SK-N-SH (cell line): ENCODE data around the gene MINDY2. TPM values are rescaled to one million over a fixed set of nuclear protein-coding genes. Genes with fewer than 3 reads are reported as not detected.

Experiments used
- CTCF ChIA-PET: fragments of 300-600, 350-600 bp; formaldehyde crosslinking; extraction: SDS; loops from one replicate; lab custom pipeline; 2021; lab: Yijun Ruan, JAX
- POLR2A ChIA-PET: fragments of 350-600 bp; sonication (Branson Sonifier 250); formaldehyde crosslinking; extraction: SDS; loops from one replicate; lab custom pipeline; 2020; ENCODE audit warnings: antibody characterized with exemption, inconsistent platforms; lab: Yijun Ruan, JAX
- DNase-seq: peaks from one replicate; pipeline ENCODE4 v3.0.0; 2012
- H2AFZ ChIP-seq: fragments of 200-600 bp; sonication (generic); 2 replicates; pipeline ENCODE4 v1.8.1; 2016; ENCODE audit warnings: antibody characterized with exemption, mild to moderate bottlenecking, low read depth
- H3F3A ChIP-seq: fragments of 200-600 bp; sonication (generic); replicated peaks from 2 replicates; pipeline ENCODE3; 2016; ENCODE audit warnings: antibody characterized with exemption, mild to moderate bottlenecking; ENCODE audit not compliant: insufficient read depth
- H3K27ac ChIP-seq, 2 experiments: fragments of 200-500 bp in 1 of 2; fragments of 200-600 bp in 1 of 2; sonication (Bioruptor generic) in 1 of 2; sonication (generic), shearing (Covaris generic) in 1 of 2; 2 replicates each; pipeline versions ENCODE4 v1.5.1 to v1.6.1; 2014 to 2016; ENCODE audit warnings: low read depth in 2 of 2, inconsistent platforms in 1 of 2, low read length in 1 of 2, mild to moderate bottlenecking in 1 of 2, mixed read lengths in 1 of 2
- H3K27me3 ChIP-seq: fragments of 200-600 bp; sonication (generic), shearing (Covaris generic); 2 replicates; pipeline ENCODE4 v1.6.1; 2016; ENCODE audit warnings: mixed run types; ENCODE audit not compliant: insufficient read depth
- H3K36me3 ChIP-seq, 2 experiments: fragments of 200-500 bp in 1 of 2; fragments of 200-600 bp in 1 of 2; sonication (Bioruptor generic) in 1 of 2; sonication (generic) in 1 of 2; replicated peaks in 1 of 2; 2 replicates each; pipeline versions ENCODE3 to v1.5.1; 2014 to 2016; ENCODE audit warnings: low read length in 1 of 2, mild to moderate bottlenecking in 1 of 2; ENCODE audit not compliant: insufficient read depth in 2 of 2, control insufficient read depth in 1 of 2
- H3K4me1 ChIP-seq, 2 experiments: fragments of 200-500 bp in 1 of 2; fragments of 200-600 bp in 1 of 2; sonication (Bioruptor generic) in 1 of 2; sonication (generic), shearing (Covaris generic) in 1 of 2; 2 replicates each; pipeline versions ENCODE4 v1.5.1 to v1.6.1; 2014 to 2016; ENCODE audit warnings: low read depth in 1 of 2, low read length in 1 of 2, mixed run types in 1 of 2; ENCODE audit not compliant: insufficient read depth in 2 of 2, control insufficient read depth in 1 of 2
- H3K4me2 ChIP-seq: fragments of 200-600 bp; sonication (generic), shearing (Covaris generic); 2 replicates; pipeline ENCODE4 v1.6.1; 2017; ENCODE audit warnings: mixed run types
- H3K4me3 ChIP-seq, 2 experiments: fragments of 200-500 bp in 1 of 2; fragments of 200-600 bp in 1 of 2; sonication (Bioruptor generic) in 1 of 2; sonication (generic), shearing (Covaris generic) in 1 of 2; 2 replicates each; pipeline versions ENCODE4 v1.5.1 to v1.8.1; 2014 to 2016; ENCODE audit warnings: low read depth in 2 of 2, inconsistent platforms in 1 of 2, low read length in 1 of 2, mild to moderate bottlenecking in 1 of 2, mixed read lengths in 1 of 2, moderate library complexity in 1 of 2
- H3K79me2 ChIP-seq: fragments of 200-600 bp; sonication (generic); 2 replicates; pipeline ENCODE4 v1.8.1; 2017; ENCODE audit warnings: mild to moderate bottlenecking; ENCODE audit not compliant: insufficient read depth
- H3K9ac ChIP-seq: fragments of 200-600 bp; sonication (generic); 2 replicates; pipeline ENCODE4 v1.6.1; 2017; ENCODE audit warnings: mixed run types
- H3K9me2 ChIP-seq: fragments of 200-600 bp; sonication (generic); 2 replicates; pipeline ENCODE4 v1.6.1; 2017; ENCODE audit warnings: mixed run types
- H3K9me3 ChIP-seq: fragments of 200-600 bp; sonication (generic); 2 replicates; pipeline ENCODE4 v1.6.1; 2017; ENCODE audit warnings: mixed run types, mild to moderate bottlenecking, moderate library complexity
- H4K20me1 ChIP-seq: fragments of 200-600 bp; sonication (generic); 2 replicates; pipeline ENCODE4 v1.6.1; 2017; ENCODE audit warnings: mild to moderate bottlenecking, mixed run types; ENCODE audit not compliant: insufficient read depth
- CHD2 ChIP-seq: fragments of 150-350 bp; IDR thresholded peaks from 2 replicates; pipeline ENCODE4 v1.6.1; 2018; ENCODE audit warnings: low read length; ENCODE audit not compliant: partially characterized antibody
- ELF1 ChIP-seq: IDR thresholded peaks from 2 replicates; pipeline ENCODE4 v1.4.0; 2012
- FOSL2 ChIP-seq: IDR thresholded peaks from 2 replicates; pipeline ENCODE4 v1.4.0; 2012; ENCODE audit warnings: low read depth, mild to moderate bottlenecking, moderate library complexity, borderline replicate concordance
- FOXJ3 ChIP-seq: sonication (generic); formaldehyde crosslinking; IDR thresholded peaks from 2 replicates; pipeline ENCODE4 v1.5.1; 2020; ENCODE audit warnings: mild to moderate bottlenecking, missing genetic modification reagents
- MEF2A ChIP-seq: IDR thresholded peaks from 2 replicates; pipeline ENCODE4 v1.4.0; 2012; ENCODE audit warnings: low read depth, borderline replicate concordance
- NFIC ChIP-seq: IDR thresholded peaks from 2 replicates; pipeline ENCODE4 v1.4.0; 2012; ENCODE audit warnings: borderline replicate concordance
- RCOR1 ChIP-seq: fragments of 150-350 bp; IDR thresholded peaks from 2 replicates; pipeline ENCODE4 v1.6.1; 2017; ENCODE audit warnings: antibody characterized with exemption, low read length
- RFX5 ChIP-seq: IDR thresholded peaks from 2 replicates; pipeline ENCODE4 v1.6.1; 2012; ENCODE audit warnings: mild to moderate bottlenecking, improper control_type of control experiment, low read length
- TAF1 ChIP-seq: IDR thresholded peaks from 2 replicates; pipeline ENCODE4 v1.6.1; 2012; ENCODE audit warnings: low read depth, mild to moderate bottlenecking, low read length, moderate library complexity, borderline replicate concordance
- USF2 ChIP-seq: fragments of 150-350 bp; IDR thresholded peaks from 2 replicates; pipeline ENCODE4 v1.6.1; 2017; ENCODE audit warnings: antibody characterized with exemption, low read length, low read depth, borderline replicate concordance
- YY1 ChIP-seq: IDR thresholded peaks from 2 replicates; pipeline ENCODE4 v1.4.0; 2012; ENCODE audit warnings: low read depth, mild to moderate bottlenecking
- WGBS: methylation state at CpG from one replicate; pipeline ENCODE4 v1.1.6; 2017; ENCODE audit warnings: low lambda C conversion rate; 5-methylcytosine and 5-hydroxymethylcytosine counted together
- polyA plus RNA-seq, 3 experiments: library from polyadenylated mRNA; depleted of rRNA; stranded (reverse); fragments of >200 nt; gene quantifications; 2 replicates each; pipeline ENCODE4 v1.2.3, GENCODE V29; 2012
- TF ChIP-seq, protein P1 (sequence below): IDR thresholded peaks from 2 replicates; pipeline ENCODE4 v1.4.0; 2012; ENCODE audit warnings: low read depth, borderline replicate concordance
- TF ChIP-seq, protein P2 (sequence below): IDR thresholded peaks from 2 replicates; pipeline ENCODE4 v1.6.1; 2012; ENCODE audit warnings: mild to moderate bottlenecking, low read depth, low read length, moderate library complexity

MINDY2 gene
- polyA plus RNA-seq, 1 of the 3 experiments (the other 2 are of a cell fraction), result 1.0 TPM

- H3K4me2 ChIP-seq, result no peak overlapping the region
- no peak overlapping the region for H2AFZ ChIP-seq
- no peaks in the 10 kb centered on the region for H3K9me2 ChIP-seq
- POLR2A ChIA-PET, result no interaction called here
- H3K9ac ChIP-seq, result no peak overlapping the region
- DNase-seq, result no peak
- H3F3A ChIP-seq, result no peaks in the 10 kb centered on the region
- CTCF ChIA-PET, result interaction anchor here (0.6 to 2.0 kb wide), 3 partner anchors 10 to 492 kb away, joined by 3 to 5 read pairs (median 4); no protein-coding TSS in a partner anchor
- 0 out of 2 replicates have a peak, but pooled peaks cover 3% of the 10 kb centered on the region for H3K9me3 ChIP-seq
- no peaks in the 10 kb centered on the region for H3K79me2 ChIP-seq
- no peak overlapping the region for H3K27ac ChIP-seq
- H3K4me1 ChIP-seq, result no peaks in the 10 kb centered on the region
- H3K4me3 ChIP-seq, result no peak overlapping the region
- no peaks in the 10 kb centered on the region for H4K20me1 ChIP-seq
- no peak for TF ChIP-seq RFX5
- no peaks in the 10 kb centered on the region for H3K27me3 ChIP-seq
- no peaks in the 10 kb centered on the region for H3K36me3 ChIP-seq
Observed at GRCh38 chr15:58762285-58762684, 8.8 kb upstream of the MINDY2 start.

DNA sequence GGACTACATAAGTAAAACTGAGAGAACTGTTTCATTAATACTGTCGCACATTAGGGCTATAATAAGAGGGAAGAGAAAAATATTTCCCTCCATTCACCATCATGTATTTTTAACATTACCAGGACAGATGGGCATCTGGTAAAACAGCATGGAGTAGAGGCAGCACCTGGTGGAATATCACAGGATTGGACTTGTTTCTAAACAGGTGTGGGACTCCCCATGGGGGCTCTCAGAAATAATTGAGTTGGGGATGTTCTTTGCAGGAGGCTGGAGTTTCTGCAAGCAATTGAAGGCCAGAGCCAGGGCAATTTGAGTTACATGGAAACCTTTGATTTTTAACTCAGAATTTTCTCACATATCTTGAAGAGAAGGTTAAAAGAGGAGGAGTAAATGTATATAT is 8.4 kb upstream of the MINDY2 start:
- 63% methylated on average over 1 of the region's 1 CpG for WGBS

More for the DNA sequence above, 8.4 kb upstream of the MINDY2 start:
- TF ChIP-seq RCOR1 (no peak), TAF1 (no peak), FOSL2 (no peak), YY1 (no peak), ELF1 (no peak), MEF2A (no peak), CHD2 (no peak), USF2 (no peak), NFIC (no peak), FOXJ3 (CRISPR knock-in tag) (no peak)
- TF ChIP-seq, protein P1, sequence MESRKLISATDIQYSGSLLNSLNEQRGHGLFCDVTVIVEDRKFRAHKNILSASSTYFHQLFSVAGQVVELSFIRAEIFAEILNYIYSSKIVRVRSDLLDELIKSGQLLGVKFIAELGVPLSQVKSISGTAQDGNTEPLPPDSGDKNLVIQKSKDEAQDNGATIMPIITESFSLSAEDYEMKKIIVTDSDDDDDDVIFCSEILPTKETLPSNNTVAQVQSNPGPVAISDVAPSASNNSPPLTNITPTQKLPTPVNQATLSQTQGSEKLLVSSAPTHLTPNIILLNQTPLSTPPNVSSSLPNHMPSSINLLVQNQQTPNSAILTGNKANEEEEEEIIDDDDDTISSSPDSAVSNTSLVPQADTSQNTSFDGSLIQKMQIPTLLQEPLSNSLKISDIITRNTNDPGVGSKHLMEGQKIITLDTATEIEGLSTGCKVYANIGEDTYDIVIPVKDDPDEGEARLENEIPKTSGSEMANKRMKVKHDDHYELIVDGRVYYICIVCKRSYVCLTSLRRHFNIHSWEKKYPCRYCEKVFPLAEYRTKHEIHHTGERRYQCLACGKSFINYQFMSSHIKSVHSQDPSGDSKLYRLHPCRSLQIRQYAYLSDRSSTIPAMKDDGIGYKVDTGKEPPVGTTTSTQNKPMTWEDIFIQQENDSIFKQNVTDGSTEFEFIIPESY, result no peak
- TF ChIP-seq, protein P2, sequence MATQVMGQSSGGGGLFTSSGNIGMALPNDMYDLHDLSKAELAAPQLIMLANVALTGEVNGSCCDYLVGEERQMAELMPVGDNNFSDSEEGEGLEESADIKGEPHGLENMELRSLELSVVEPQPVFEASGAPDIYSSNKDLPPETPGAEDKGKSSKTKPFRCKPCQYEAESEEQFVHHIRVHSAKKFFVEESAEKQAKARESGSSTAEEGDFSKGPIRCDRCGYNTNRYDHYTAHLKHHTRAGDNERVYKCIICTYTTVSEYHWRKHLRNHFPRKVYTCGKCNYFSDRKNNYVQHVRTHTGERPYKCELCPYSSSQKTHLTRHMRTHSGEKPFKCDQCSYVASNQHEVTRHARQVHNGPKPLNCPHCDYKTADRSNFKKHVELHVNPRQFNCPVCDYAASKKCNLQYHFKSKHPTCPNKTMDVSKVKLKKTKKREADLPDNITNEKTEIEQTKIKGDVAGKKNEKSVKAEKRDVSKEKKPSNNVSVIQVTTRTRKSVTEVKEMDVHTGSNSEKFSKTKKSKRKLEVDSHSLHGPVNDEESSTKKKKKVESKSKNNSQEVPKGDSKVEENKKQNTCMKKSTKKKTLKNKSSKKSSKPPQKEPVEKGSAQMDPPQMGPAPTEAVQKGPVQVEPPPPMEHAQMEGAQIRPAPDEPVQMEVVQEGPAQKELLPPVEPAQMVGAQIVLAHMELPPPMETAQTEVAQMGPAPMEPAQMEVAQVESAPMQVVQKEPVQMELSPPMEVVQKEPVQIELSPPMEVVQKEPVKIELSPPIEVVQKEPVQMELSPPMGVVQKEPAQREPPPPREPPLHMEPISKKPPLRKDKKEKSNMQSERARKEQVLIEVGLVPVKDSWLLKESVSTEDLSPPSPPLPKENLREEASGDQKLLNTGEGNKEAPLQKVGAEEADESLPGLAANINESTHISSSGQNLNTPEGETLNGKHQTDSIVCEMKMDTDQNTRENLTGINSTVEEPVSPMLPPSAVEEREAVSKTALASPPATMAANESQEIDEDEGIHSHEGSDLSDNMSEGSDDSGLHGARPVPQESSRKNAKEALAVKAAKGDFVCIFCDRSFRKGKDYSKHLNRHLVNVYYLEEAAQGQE, result no peak
- no peak for DNase-seq
- Histone ChIP-seq H4K20me1 (no peaks in the 10 kb centered on the region), H3K9me3 (0 out of 2 replicates have a peak, but pooled peaks cover 3% of the 10 kb centered on the region), H3F3A (no peaks in the 10 kb centered on the region), H3K79me2 (no peaks in the 10 kb centered on the region), H3K27me3 (no peaks in the 10 kb centered on the region), H3K4me1 (no peaks in the 10 kb centered on the region), H3K9me2 (no peaks in the 10 kb centered on the region), H2AFZ (no peak overlapping the region), H3K36me3 (no peaks in the 10 kb centered on the region), H3K9ac (no peak overlapping the region), H3K27ac (no peak overlapping the region), H3K4me2 (no peak overlapping the region), H3K4me3 (no peak overlapping the region)
- ChIA-PET POLR2A (no interaction called here), CTCF (interaction anchor here (1.1 kb wide), 1 partner anchor 535 kb away, joined by 3 read pairs; no protein-coding TSS in a partner anchor)
